Esophagus muscularis mucosa (tissue), 2 donors: ENCODE data around the gene SCAANT1.

Source experiments
- POLR2A ChIP-seq: fragments of 450-650 bp; IDR thresholded peaks from one replicate; pipeline ENCODE4 v1.6.1; 2017; ENCODE audit warnings: antibody characterized with exemption, moderate library complexity, mild to moderate bottlenecking, low read depth
- POLR2AphosphoS5 ChIP-seq, 2 donors: sonication (generic); formaldehyde crosslinking; IDR thresholded peaks; one replicate each; pipeline ENCODE4 v1.6.1; 2017; ENCODE audit warnings: antibody characterized with exemption in 2 of 2

- TF ChIP-seq POLR2AphosphoS5 (IDR thresholded peaks at IDR 0.05) (no peak), POLR2A (no peak)
Observed at GRCh38 chr3:63864008-63864964, 47.9 kb downstream of the SCAANT1 start.
